ENCODE results near the gene BTBD2.

BTBD2 gene

DNA sequence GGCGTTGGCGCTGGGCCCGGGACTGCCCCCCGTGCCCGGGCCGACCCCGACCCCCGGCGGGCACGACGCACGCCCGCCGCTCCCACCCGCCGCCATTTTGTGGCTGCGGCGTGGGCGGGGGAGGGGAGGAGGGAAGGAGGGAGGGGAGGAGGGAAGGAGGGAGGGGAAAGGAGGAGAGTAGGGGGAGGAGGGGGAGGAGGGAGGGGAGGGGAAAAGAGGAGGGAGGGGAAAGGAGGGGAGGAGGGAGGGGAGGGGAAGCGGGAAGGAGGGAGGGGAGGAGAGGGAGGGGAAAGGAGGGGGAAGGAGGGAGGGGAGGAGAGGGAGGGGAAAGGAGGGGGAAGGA lies at the start of gene BTBD2:
BTBD2 (minus strand) TSS at position 107 of the 343 bp plus-strand sequence; CDS start at position 96, 11 bp downstream.
- Histone ChIP-seq H3K27me3 (ENCODE audit: insufficient read depth, low read length) (no peaks in the 10 kb centered on the region), H3K4me1 (ENCODE audit: control insufficient read depth, insufficient read depth, low read length, unreplicated experiment) (peaks cover 3% of the 10 kb centered on the region), H3K4me3 (ENCODE audit: low read depth, low read length) (peak within 1 kb of the TSS; percentile 80), H3K79me2 (ENCODE audit: control insufficient read depth, insufficient read depth, low read length, unreplicated experiment) (peaks cover 30% of the 10 kb centered on the region), H3K36me3 (ENCODE audit: insufficient read depth, low read length) (no peaks in the 10 kb centered on the region), H3K27ac (ENCODE audit: low read depth, low read length) (no peak within 1 kb of the TSS), H2AFZ (ENCODE audit: low read length, unreplicated experiment) (no peak within 1 kb of the TSS)

DNA sequence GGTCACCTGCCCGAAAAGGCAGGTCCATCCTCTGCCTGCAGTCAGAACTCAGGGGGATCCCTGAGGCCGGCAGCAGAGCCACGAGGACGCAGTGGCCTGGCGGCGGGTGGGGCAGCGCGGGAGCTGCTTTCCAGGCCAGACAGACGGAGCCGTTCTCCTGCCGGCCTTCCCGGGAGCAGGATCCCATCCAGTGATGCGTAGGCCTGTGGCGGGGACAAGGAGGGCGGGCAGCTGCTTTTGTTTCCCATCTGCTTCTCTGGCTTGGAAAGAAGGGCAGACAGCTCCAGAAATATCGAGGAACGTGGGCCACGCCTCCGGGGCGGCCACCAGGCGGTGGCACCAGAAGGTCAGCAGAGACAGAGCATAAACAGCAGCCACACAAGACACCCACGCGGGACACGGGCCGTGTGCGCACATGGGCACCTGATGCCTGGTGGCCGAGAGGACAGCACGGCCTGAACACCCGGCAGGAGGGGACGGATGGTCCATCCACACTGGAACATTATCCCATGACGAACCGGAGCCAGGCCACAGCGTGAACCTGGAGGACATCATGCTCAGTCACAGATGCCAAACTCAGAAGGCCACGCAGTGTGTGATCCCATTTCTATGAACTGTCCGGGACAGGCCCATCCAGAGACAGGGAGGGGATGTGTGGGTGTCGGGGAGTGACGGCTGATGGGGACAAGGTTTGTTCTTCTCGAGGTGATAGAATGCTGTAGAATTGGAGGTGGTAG lies 49.4 kb upstream of the BTBD2 start:
- H3K36me3 ChIP-seq (ENCODE audit: insufficient read depth, low read length) = no peaks in the 10 kb centered on the region
- H3K79me2 ChIP-seq (ENCODE audit: control insufficient read depth, insufficient read depth, low read length, unreplicated experiment) = no peaks in the 10 kb centered on the region
- H3K4me1 ChIP-seq (ENCODE audit: control insufficient read depth, insufficient read depth, low read length, unreplicated experiment) = peaks cover 14% of the 10 kb centered on the region
- H3K27me3 ChIP-seq (ENCODE audit: insufficient read depth, low read length) = no peaks in the 10 kb centered on the region
- no peak overlapping the region for H3K27ac ChIP-seq (ENCODE audit: low read depth, low read length)
- no peak overlapping the region for H2AFZ ChIP-seq (ENCODE audit: low read length, unreplicated experiment)
- H3K4me3 ChIP-seq (ENCODE audit: low read depth, low read length) = no peak overlapping the region

DNA sequence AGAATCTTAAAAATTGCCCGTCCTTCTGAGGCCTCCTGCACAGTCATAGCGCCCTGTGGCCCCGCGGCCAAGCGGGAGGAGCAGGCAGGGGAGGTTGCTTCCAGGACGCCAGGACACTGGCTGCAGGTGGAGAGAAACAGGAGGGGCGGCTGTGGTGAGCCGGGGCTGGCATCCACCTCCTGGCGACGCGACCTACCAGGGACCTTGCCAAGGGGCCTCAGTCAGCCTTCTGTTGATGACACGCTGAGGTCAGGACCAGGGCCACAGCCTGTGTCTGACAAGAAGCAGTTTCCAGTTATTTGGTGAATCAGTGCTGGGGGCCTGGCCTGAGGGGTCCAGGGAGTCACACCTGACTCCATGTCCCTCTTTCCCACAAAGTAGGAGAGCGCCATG lies 48.9 kb upstream of the BTBD2 start:
- no peaks in the 10 kb centered on the region for H3K27me3 ChIP-seq (ENCODE audit: insufficient read depth, low read length)
- H3K4me3 ChIP-seq (ENCODE audit: low read depth, low read length) = no peak overlapping the region
- H3K4me1 ChIP-seq (ENCODE audit: control insufficient read depth, insufficient read depth, low read length, unreplicated experiment) = peaks cover 19% of the 10 kb centered on the region
- no peaks in the 10 kb centered on the region for H3K36me3 ChIP-seq (ENCODE audit: insufficient read depth, low read length)
- H3K27ac ChIP-seq (ENCODE audit: low read depth, low read length) = no peak overlapping the region
- H3K79me2 ChIP-seq (ENCODE audit: control insufficient read depth, insufficient read depth, low read length, unreplicated experiment) = no peaks in the 10 kb centered on the region
- no peak overlapping the region for H2AFZ ChIP-seq (ENCODE audit: low read length, unreplicated experiment)

DNA sequence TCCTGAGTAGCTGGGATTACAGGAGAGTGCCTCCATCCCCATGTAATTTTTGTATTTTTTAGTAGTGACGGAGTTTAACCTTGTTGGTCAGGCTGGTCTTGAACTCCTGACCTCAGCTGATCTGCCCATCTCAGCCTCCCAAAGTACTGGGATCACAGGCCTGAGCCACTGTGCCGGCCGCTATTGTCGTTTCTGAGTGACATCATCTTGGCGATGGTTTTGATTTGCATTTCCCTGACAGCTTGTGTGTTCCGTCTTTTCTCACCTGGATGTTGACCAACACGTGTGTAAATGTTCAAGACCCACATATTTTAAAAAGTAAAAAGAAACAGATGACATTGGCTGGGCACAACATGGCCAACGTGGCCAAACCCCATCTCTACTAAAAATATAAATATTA lies 48.3 kb upstream of the BTBD2 start:
- H3K4me3 ChIP-seq (ENCODE audit: low read depth, low read length) = no peak overlapping the region
- H3K4me1 ChIP-seq (ENCODE audit: control insufficient read depth, insufficient read depth, low read length, unreplicated experiment) = peaks cover 25% of the 10 kb centered on the region
- H3K36me3 ChIP-seq (ENCODE audit: insufficient read depth, low read length) = no peaks in the 10 kb centered on the region
- no peak overlapping the region for H3K27ac ChIP-seq (ENCODE audit: low read depth, low read length)
- no peaks in the 10 kb centered on the region for H3K79me2 ChIP-seq (ENCODE audit: control insufficient read depth, insufficient read depth, low read length, unreplicated experiment)
- no peak overlapping the region for H2AFZ ChIP-seq (ENCODE audit: low read length, unreplicated experiment)
- no peaks in the 10 kb centered on the region for H3K27me3 ChIP-seq (ENCODE audit: insufficient read depth, low read length)

DNA sequence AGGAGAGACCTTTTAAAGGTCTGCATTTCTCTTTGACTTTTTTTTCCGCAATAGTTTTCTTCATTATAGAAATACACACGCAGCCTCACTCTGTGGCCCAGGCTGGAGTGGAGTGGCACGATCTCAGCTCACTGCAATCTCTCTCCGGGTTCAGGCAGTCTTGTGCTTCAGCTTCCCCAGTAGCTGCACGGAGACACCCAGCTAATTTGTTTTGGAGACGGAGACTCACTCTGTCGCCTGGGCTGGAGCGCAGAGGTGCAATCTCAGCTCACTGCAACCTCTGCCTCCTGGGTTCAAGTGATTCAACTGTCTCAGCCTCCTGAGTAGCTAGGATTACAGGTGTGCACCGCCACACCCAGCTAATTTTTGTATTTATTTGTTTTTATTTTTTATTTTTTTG lies 47.3 kb upstream of the BTBD2 start:
- peaks cover 25% of the 10 kb centered on the region for H3K4me1 ChIP-seq (ENCODE audit: control insufficient read depth, insufficient read depth, low read length, unreplicated experiment)
- H3K79me2 ChIP-seq (ENCODE audit: control insufficient read depth, insufficient read depth, low read length, unreplicated experiment) = no peaks in the 10 kb centered on the region
- H3K4me3 ChIP-seq (ENCODE audit: low read depth, low read length) = no peak overlapping the region
- no peak overlapping the region for H3K27ac ChIP-seq (ENCODE audit: low read depth, low read length)
- H2AFZ ChIP-seq (ENCODE audit: low read length, unreplicated experiment) = no peak overlapping the region
- no peaks in the 10 kb centered on the region for H3K27me3 ChIP-seq (ENCODE audit: insufficient read depth, low read length)
- H3K36me3 ChIP-seq (ENCODE audit: insufficient read depth, low read length) = no peaks in the 10 kb centered on the region

DNA sequence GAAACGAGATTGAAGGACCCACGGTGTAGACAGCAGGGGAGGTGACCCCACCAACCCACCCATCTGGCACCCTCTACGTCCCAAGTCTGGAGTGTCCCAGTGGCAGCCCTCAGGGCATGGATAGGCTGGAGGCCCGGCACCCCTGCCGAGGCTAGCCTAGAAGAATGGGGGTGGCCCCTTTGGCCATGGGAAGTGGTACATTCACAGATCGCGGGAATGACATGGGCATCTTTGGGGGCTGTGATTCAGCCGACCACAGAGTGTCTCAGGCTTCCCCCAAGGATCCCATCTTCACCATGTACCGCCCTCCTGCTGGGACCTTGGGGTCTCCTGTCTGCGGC lies 46.8 kb upstream of the BTBD2 start:
- Histone ChIP-seq H2AFZ (ENCODE audit: low read length, unreplicated experiment) (no peak overlapping the region), H3K4me1 (ENCODE audit: control insufficient read depth, insufficient read depth, low read length, unreplicated experiment) (peaks cover 25% of the 10 kb centered on the region), H3K79me2 (ENCODE audit: control insufficient read depth, insufficient read depth, low read length, unreplicated experiment) (no peaks in the 10 kb centered on the region), H3K27me3 (ENCODE audit: insufficient read depth, low read length) (no peaks in the 10 kb centered on the region), H3K27ac (ENCODE audit: low read depth, low read length) (no peak overlapping the region), H3K36me3 (ENCODE audit: insufficient read depth, low read length) (no peaks in the 10 kb centered on the region), H3K4me3 (ENCODE audit: low read depth, low read length) (peak overlapping the region; percentile 74)

DNA sequence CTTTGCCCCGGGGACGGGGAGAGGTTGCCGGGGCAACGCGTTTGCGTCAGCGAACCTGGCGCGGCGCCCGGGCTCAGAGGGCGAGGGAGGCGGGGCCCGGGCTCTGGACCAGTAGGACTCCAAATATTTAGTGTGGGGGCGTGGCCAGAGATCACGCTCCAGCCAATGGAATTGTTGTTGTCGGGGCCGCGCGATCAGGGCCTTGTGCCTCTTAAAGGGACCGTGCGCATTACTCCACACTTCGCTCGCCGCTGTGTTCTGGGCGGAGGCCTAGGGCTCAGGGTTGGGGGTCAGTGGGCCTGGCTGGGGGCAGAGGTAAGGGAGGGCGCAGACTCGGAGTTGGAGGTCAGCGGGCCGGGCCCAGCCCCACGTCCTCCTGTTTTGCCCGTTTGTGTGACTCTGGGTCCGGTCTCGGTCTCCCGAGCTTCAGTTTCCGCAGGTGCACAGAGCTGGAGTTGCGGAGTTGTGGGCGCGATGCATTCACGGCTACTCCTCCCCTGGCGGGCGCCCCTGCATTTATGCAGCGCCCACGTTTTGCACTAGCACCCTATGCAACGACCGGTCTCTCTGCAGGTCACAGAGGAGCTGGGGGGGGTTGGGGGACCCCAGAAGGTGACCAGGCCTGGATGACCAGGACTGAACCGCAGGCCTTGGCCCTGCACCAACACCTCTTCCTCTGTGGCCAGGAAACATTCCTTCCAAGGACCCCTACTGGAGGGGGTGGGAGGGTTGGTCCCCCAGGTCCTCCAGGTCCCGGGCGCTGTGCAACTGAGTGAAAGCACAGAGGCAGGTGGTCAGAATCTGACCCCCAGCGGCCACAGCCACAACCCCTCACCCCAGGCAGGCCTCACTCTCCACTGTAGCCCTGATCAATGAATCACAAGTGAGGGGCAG lies 46.2 kb upstream of the BTBD2 start:
- Histone ChIP-seq H2AFZ (ENCODE audit: low read length, unreplicated experiment) (peak overlapping the region; percentile 48), H3K27ac (ENCODE audit: low read depth, low read length) (peak overlapping the region; percentile 94), H3K79me2 (ENCODE audit: control insufficient read depth, insufficient read depth, low read length, unreplicated experiment) (no peaks in the 10 kb centered on the region), H3K36me3 (ENCODE audit: insufficient read depth, low read length) (no peaks in the 10 kb centered on the region), H3K27me3 (ENCODE audit: insufficient read depth, low read length) (no peaks in the 10 kb centered on the region), H3K4me3 (ENCODE audit: low read depth, low read length) (peak overlapping the region; percentile 74), H3K4me1 (ENCODE audit: control insufficient read depth, insufficient read depth, low read length, unreplicated experiment) (peaks cover 25% of the 10 kb centered on the region)

DNA sequence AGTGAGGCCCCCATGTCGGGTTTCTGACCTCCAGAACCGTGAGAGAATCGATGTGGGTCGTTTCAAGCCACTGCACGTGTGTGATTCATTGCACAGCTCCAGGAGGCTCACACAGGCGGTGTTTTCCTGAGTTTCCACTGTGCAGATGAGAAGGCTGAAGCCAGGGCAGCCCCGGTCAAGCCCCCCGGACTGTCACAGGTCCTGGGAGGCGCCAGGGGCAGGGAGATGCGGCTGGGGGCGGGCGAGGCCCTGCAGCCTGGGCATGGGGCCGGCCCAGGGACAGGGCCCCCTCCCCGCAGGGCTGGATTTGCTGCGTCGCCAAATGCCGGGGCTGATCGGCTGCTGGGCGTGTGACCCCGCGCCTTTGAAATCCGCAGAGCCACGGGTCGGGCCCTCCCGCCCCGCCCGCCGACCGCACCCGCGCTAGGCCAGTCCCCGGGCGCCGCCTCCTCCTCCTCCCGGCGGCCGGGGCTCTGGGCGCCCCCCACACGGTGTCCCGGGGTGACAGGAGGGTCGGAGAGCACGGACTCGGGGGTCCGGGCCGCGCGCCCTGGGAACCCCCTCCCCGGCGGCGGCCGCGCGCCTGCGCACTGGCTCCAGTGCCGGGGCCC lies 45.5 kb upstream of the BTBD2 start:
- Histone ChIP-seq H3K27me3 (ENCODE audit: insufficient read depth, low read length) (no peaks in the 10 kb centered on the region), H3K4me1 (ENCODE audit: control insufficient read depth, insufficient read depth, low read length, unreplicated experiment) (peaks cover 29% of the 10 kb centered on the region), H3K4me3 (ENCODE audit: low read depth, low read length) (peak overlapping the region; percentile 74), H3K36me3 (ENCODE audit: insufficient read depth, low read length) (no peaks in the 10 kb centered on the region), H3K79me2 (ENCODE audit: control insufficient read depth, insufficient read depth, low read length, unreplicated experiment) (no peaks in the 10 kb centered on the region), H2AFZ (ENCODE audit: low read length, unreplicated experiment) (no peak overlapping the region), H3K27ac (ENCODE audit: low read depth, low read length) (peak overlapping the region; percentile 94)

DNA sequence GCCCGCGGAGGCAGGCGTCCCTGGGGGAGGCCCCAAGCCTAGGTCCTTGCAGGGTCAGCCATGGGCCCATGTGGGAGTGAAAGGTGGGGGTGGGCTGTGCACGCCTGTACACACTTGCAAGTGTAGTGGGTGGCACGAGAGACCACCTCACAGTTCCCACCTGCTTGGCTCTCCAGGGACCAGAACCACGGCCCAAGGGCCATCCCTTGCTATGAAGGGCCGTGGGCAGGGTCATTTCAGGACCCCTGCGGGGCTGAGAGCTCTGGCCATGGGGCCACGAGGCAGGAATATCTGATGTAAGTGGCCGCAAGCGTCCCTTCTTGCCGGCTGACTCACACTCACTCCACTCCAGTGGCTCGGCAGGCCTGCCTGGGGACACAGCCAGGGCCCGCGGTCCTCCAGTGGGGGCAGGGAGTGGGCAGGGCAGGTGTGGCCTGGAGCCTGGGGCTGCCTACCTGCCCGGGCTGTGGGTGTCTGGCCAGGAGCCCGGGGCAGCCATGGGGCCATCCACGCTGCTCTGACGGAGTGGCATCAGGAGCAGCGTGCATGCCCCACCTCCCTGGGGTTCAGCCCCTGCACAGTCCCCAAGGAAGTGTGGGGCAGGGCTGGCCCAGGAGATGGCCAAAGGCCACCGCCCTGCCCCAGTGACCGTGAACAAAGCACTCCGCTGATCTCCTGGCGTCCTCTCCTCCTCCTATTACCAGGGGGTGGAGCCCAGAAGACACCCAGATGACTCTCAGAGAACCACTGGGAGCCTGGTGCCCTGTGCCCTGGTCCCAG lies 44.1 kb upstream of the BTBD2 start:
- Histone ChIP-seq H3K4me1 (ENCODE audit: control insufficient read depth, insufficient read depth, low read length, unreplicated experiment) (peaks cover 37% of the 10 kb centered on the region), H3K36me3 (ENCODE audit: insufficient read depth, low read length) (no peaks in the 10 kb centered on the region), H2AFZ (ENCODE audit: low read length, unreplicated experiment) (no peak overlapping the region), H3K27ac (ENCODE audit: low read depth, low read length) (peak overlapping the region; percentile 94), H3K4me3 (ENCODE audit: low read depth, low read length) (peak overlapping the region; percentile 74), H3K27me3 (ENCODE audit: insufficient read depth, low read length) (no peaks in the 10 kb centered on the region), H3K79me2 (ENCODE audit: control insufficient read depth, insufficient read depth, low read length, unreplicated experiment) (no peaks in the 10 kb centered on the region)
